HCT116 (cell line): ENCODE results near the gene SLC16A11. TPM values are rescaled to one million over a fixed set of nuclear protein-coding genes. Genes with fewer than 3 reads are reported as not detected.

ENCODE experiments used
- ATAC-seq: fragments of 200-7000 bp; cut with Tn5 transposase; 2 replicates; pipeline ENCODE4 v1.9.1; 2020; ENCODE audit warnings: mild to moderate bottlenecking, moderate library complexity
- BruUV-seq: library from RNA; stranded (reverse); fragments of 400-500 nt; replicated peaks from 2 replicates; lab custom pipeline; 2021; lab: Mats Ljungman, UMichigan
- CTCF ChIA-PET: fragments of 300-600 bp; sonication (Branson Sonifier 250); formaldehyde crosslinking; loops from one replicate; lab custom pipeline; 2021; ENCODE audit warnings: antibody characterized with exemption; lab: Charles Lee
- POLR2A ChIA-PET: fragments of 300-600, 350-600 bp; sonication (Branson Sonifier 250); formaldehyde crosslinking; loops from one replicate; lab custom pipeline; 2021; ENCODE audit warnings: antibody characterized with exemption; lab: Charles Lee
- RAD21 ChIA-PET, 2 experiments: fragments of 300-600 bp; sonication (Branson Sonifier 250); formaldehyde crosslinking; loops; one replicate each; lab custom pipeline; 2023; ENCODE audit warnings: low total read pairs in 2 of 2; ENCODE audit not compliant: uncharacterized antibody in 2 of 2, unreplicated experiment in 2 of 2, low non-redundant PET in 1 of 2; lab: Charles Lee
- DNase-seq: peaks from one replicate; pipeline ENCODE4 v3.0.0-alpha.2; 2010; ENCODE audit warnings: low read depth, low spot score
- H2AFZ ChIP-seq: fragments of 200-600 bp; shearing (Covaris generic), sonication (generic); 2 replicates; pipeline ENCODE4 v1.6.1; 2017; ENCODE audit warnings: low read depth, mixed run types, mixed read lengths, antibody characterized with exemption, low read length; ENCODE audit not compliant: poor library complexity, severe bottlenecking
- H3K27ac ChIP-seq: 2 replicates; pipeline ENCODE4 v1.5.1; 2012; ENCODE audit warnings: low read depth, low read length
- H3K27me3 ChIP-seq: fragments of 200-600 bp; sonication (generic); 2 replicates; pipeline ENCODE4 v1.6.1; 2016; ENCODE audit warnings: mixed run types, low read length, mixed read lengths; ENCODE audit not compliant: insufficient read depth
- H3K36me3 ChIP-seq, 2 experiments: fragments of 200-500 bp in 1 of 2; fragments of 200-600 bp in 1 of 2; sonication (Bioruptor generic) in 1 of 2; sonication (generic) in 1 of 2; 2 replicates each; pipeline versions ENCODE4 v1.5.1 to v1.6.1; 2014 to 2016; ENCODE audit warnings: low read length in 2 of 2, inconsistent platforms in 1 of 2, mixed read lengths in 1 of 2, mixed run types in 1 of 2; ENCODE audit not compliant: insufficient read depth in 2 of 2, control insufficient read depth in 1 of 2
- H3K4me1 ChIP-seq, 2 experiments: fragments of 200-600 bp in 1 of 2; sonication (generic) in 1 of 2; 2 replicates each; pipeline versions ENCODE4 v1.5.1 to v1.6.1; 2012 to 2017; ENCODE audit warnings: low read length in 2 of 2, inconsistent platforms in 1 of 2, mild to moderate bottlenecking in 1 of 2, mixed read lengths in 1 of 2, mixed run types in 1 of 2, moderate library complexity in 1 of 2; ENCODE audit not compliant: insufficient read depth in 2 of 2, control insufficient read depth in 1 of 2
- H3K4me2 ChIP-seq: fragments of 200-600 bp; sonication (generic); 2 replicates; pipeline ENCODE4 v1.6.1; 2017; ENCODE audit warnings: mixed run types, low read length, mixed read lengths
- H3K4me3 ChIP-seq, 2 experiments: fragments of 200-600 bp in 1 of 2; sonication (generic) in 1 of 2; replicated peaks in 1 of 2; 2 replicates each; pipeline ENCODE4 v1.5.1; 2011 to 2016; ENCODE audit warnings: low read length in 2 of 2, control low read depth in 1 of 2, low read depth in 1 of 2, mild to moderate bottlenecking in 1 of 2, mixed read lengths in 1 of 2, mixed run types in 1 of 2
- H3K79me2 ChIP-seq: fragments of 200-600 bp; sonication (generic); 2 replicates; pipeline ENCODE4 v1.6.1; 2017; ENCODE audit warnings: mild to moderate bottlenecking, mixed run types, low read length, moderate library complexity, mixed read lengths; ENCODE audit not compliant: insufficient read depth
- H3K9ac ChIP-seq: fragments of 200-600 bp; sonication (generic); 2 replicates; pipeline ENCODE4 v1.6.1; 2016; ENCODE audit warnings: low read length, mixed read lengths
- H3K9me2 ChIP-seq: fragments of 200-600 bp; sonication (generic), shearing (Covaris generic); 2 replicates; pipeline ENCODE4 v1.6.1; 2017; ENCODE audit warnings: mixed run types, mild to moderate bottlenecking, moderate library complexity; ENCODE audit not compliant: insufficient read depth
- H3K9me3 ChIP-seq, 2 experiments: fragments of 200-500 bp in 1 of 2; fragments of 200-600 bp in 1 of 2; sonication (Bioruptor generic) in 1 of 2; sonication (generic) in 1 of 2; 2 replicates each; pipeline ENCODE4 v1.6.1; 2014 to 2017; ENCODE audit warnings: low read length in 2 of 2, mixed read lengths in 2 of 2, inconsistent platforms in 1 of 2, low read depth in 1 of 2, mild to moderate bottlenecking in 1 of 2, mixed run types in 1 of 2, moderate library complexity in 1 of 2; ENCODE audit not compliant: control insufficient read depth in 1 of 2, insufficient read depth in 1 of 2
- H4K20me1 ChIP-seq: fragments of 200-600 bp; sonication (generic), shearing (Covaris generic); 2 replicates; pipeline ENCODE4 v1.6.1; 2017; ENCODE audit warnings: mixed run types, mild to moderate bottlenecking, moderate library complexity; ENCODE audit not compliant: insufficient read depth
- ATF3 ChIP-seq: IDR thresholded peaks from 2 replicates; pipeline ENCODE4 v1.6.1; 2012
- CBX3 ChIP-seq: IDR thresholded peaks from 2 replicates; pipeline ENCODE4 v1.6.1; 2012; ENCODE audit warnings: low read depth
- CEBPB ChIP-seq: IDR thresholded peaks from 2 replicates; pipeline ENCODE4 v1.6.1; 2012; ENCODE audit warnings: low read depth
- CTCF ChIP-seq, 3 experiments: fragments of 200-600 bp in 1 of 3; sonication (generic) in 1 of 3; IDR thresholded peaks in 2 of 3; conservative IDR thresholded peaks in 1 of 3; 2 replicates each; pipeline ENCODE4 v1.5.1; 2012 to 2017; ENCODE audit warnings: low read depth in 2 of 3, low read length in 2 of 3, antibody characterized with exemption in 1 of 3, borderline replicate concordance in 1 of 3, control low read depth in 1 of 3, mild to moderate bottlenecking in 1 of 3, mixed read lengths in 1 of 3, mixed run types in 1 of 3, moderate library complexity in 1 of 3; ENCODE audit not compliant: insufficient read depth in 1 of 3
- EGR1 ChIP-seq: IDR thresholded peaks from 2 replicates; pipeline ENCODE4 v1.6.1; 2012; ENCODE audit warnings: low read depth
- ELF1 ChIP-seq: IDR thresholded peaks from 2 replicates; pipeline ENCODE4 v1.6.1; 2012; ENCODE audit warnings: low read depth, borderline replicate concordance
- EZH2 ChIP-seq: fragments of 200-600 bp; sonication (generic); IDR thresholded peaks from 2 replicates; pipeline ENCODE4 v1.6.1; 2017; ENCODE audit warnings: antibody characterized with exemption, mixed run types
- EZH2phosphoT487 ChIP-seq: fragments of 200-600 bp; IDR thresholded peaks from 2 replicates; pipeline ENCODE4 v1.6.1; 2018; ENCODE audit warnings: antibody characterized with exemption, borderline replicate concordance
- FOSL1 ChIP-seq: IDR thresholded peaks from 2 replicates; pipeline ENCODE4 v1.6.1; 2012; ENCODE audit warnings: low read depth
- JUND ChIP-seq: IDR thresholded peaks from 2 replicates; pipeline ENCODE4 v1.6.1; 2012
- POLR2AphosphoS5 ChIP-seq: IDR thresholded peaks from 2 replicates; pipeline ENCODE4 v1.6.1; 2011; ENCODE audit warnings: mild to moderate bottlenecking, low read depth, low read length, moderate library complexity
- SIN3A ChIP-seq: IDR thresholded peaks from 2 replicates; pipeline ENCODE4 v1.6.1; 2012; ENCODE audit warnings: low read depth
- SRF ChIP-seq: IDR thresholded peaks from 2 replicates; pipeline ENCODE4 v1.6.1; 2012; ENCODE audit warnings: low read depth
- TCF7L2 ChIP-seq: IDR thresholded peaks from 2 replicates; pipeline ENCODE4 v1.7.0; 2011; ENCODE audit warnings: borderline replicate concordance, inconsistent platforms; ENCODE audit not compliant: insufficient read depth, insufficient read length; ENCODE audit errors: extremely low read depth
- YY1 ChIP-seq: IDR thresholded peaks from 2 replicates; pipeline ENCODE4 v1.6.1; 2011; ENCODE audit warnings: low read length, low read depth, moderate library complexity, mild to moderate bottlenecking; ENCODE audit not compliant: insufficient replicate concordance; ENCODE audit errors: extremely low read depth
- ZBTB33 ChIP-seq: IDR thresholded peaks from 2 replicates; pipeline ENCODE4 v1.6.1; 2011; ENCODE audit warnings: mild to moderate bottlenecking, low read length, moderate library complexity; ENCODE audit not compliant: insufficient replicate concordance; ENCODE audit errors: extremely low read depth
- ZFX ChIP-seq: fragments of 450-650 bp; IDR thresholded peaks from 2 replicates; pipeline ENCODE4 v1.6.1; 2017
- ZNF274 ChIP-seq: fragments of 200-500 bp; sonication (Bioruptor generic); IDR thresholded peaks from 2 replicates; pipeline ENCODE4 v1.6.1; 2014; ENCODE audit warnings: mild to moderate bottlenecking, low read depth, low read length, inconsistent platforms
- intact Hi-C: fragments of 100-400 bp; cut with micrococcal nuclease; formaldehyde crosslinking; loops from 2 replicates; pipeline ENCODE4 v1.10.0; 2022
- total RNA-seq: library from RNA; stranded (reverse); gene quantifications from one replicate; pipeline ENCODE4 v1.2.1, GENCODE V29; 2021; ENCODE audit not compliant: unreplicated experiment

Gene SLC16A11
- total RNA-seq, 1 experiment from 2014 or later: not detected

- H3K9me3 ChIP-seq: no peaks in the 10 kb centered on the region
- H3K9ac ChIP-seq: no peak overlapping the region
- no TSS peak for BruUV-seq
- intact Hi-C loops: no loop called here
- no peak overlapping the region for H3K4me2 ChIP-seq
- ChIA-PET POLR2A (no interaction called here), CTCF (no interaction called here), RAD21 (no interaction called here)
- H3K36me3 ChIP-seq: no peaks in the 10 kb centered on the region
- H3K79me2 ChIP-seq: no peaks in the 10 kb centered on the region
- ATAC-seq (no peak), DNase-seq (no peak)
- no peaks in the 10 kb centered on the region for H3K27me3 ChIP-seq
- no peak for TF ChIP-seq ZBTB33
- no peak for TF ChIP-seq ZFX
- TF ChIP-seq EGR1: no peak
- TF ChIP-seq FOSL1: no peak
- no peak for TF ChIP-seq SRF
- no peak for TF ChIP-seq ELF1
- TF ChIP-seq SIN3A: no peak
- no peak for TF ChIP-seq EZH2
- no peak for TF ChIP-seq ZNF274
- no peak for TF ChIP-seq CEBPB
- TF ChIP-seq CTCF (IDR thresholded peaks at IDR 0.05 in 2 of 3, conservative IDR thresholded peaks at IDR 0.05 in 1 of 3; ENCODE audit: borderline replicate concordance in 1 of 3, insufficient read depth in 1 of 3, low read depth in 2 of 3, low read length in 2 of 3): no peak
- TF ChIP-seq ATF3: no peak
- TF ChIP-seq TCF7L2: no peak
- no peak for TF ChIP-seq CBX3
- TF ChIP-seq YY1: no peak
- TF ChIP-seq EZH2phosphoT487: no peak
- TF ChIP-seq POLR2AphosphoS5: no peak; the same call in 1 of the 2 replicates
- no peak for TF ChIP-seq JUND
- H4K20me1 ChIP-seq: no peaks in the 10 kb centered on the region
- no peak overlapping the region for H2AFZ ChIP-seq
- peaks cover 12 to 17% of the 10 kb centered on the region in 2 experiments for H3K4me1 ChIP-seq
- no peak overlapping the region for H3K4me3 ChIP-seq
- no peak overlapping the region for H3K27ac ChIP-seq
- no peaks in the 10 kb centered on the region for H3K9me2 ChIP-seq
These were observed 2.0 kb downstream of the SLC16A11 start for GRCh38 chr17:7041607-7042500.
